GM18498 (cell line): ENCODE results near the gene ARL5C.
"Not testable (repeated sequence)": the region's sequence is repeated elsewhere in the genome, so short reads cannot be mapped to it uniquely, and the experiment has no call there.

Experiments used
- ATAC-seq: cut with Tn5 transposase; IDR thresholded peaks from one replicate; pipeline ENCODE4 v1.9.1; 2021; ENCODE audit warnings: mild to moderate bottlenecking, moderate library complexity; ENCODE audit not compliant: unreplicated experiment

Gene ARL5C

DNA sequence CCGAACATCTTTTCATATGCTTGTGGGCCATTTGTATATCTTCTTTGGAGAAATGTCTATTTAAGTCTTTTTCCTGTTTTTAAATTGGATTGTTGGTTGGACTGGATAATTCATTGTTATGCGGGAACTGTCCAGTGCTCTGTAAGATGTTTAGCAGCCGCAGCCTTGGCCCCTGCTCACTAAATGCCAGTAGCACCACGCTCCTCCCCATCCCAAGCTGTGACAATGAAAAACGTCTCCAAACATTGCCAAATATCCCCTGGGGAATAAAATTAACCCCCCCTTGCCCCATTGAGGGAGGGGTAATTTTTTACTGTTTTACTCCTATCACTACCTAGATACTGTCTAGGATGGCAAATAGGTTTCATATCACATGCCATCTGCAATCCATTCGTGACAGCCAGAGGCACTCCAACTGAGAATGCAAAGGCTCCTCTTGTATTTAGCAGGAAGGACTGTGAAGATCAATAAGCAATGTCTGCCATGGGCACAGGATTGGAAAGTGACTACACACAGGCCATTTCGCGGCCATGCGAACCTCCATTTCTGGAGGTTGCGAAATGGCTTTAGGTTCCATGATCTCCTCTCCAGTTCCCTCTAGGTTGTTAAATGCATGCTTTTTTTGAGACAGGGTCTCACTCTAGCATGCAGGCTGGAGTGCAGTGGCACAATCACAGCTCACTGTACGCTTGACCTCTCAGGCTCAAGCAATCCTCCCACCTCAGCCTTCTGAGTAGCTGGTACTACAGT lies 23.9 kb downstream of the ARL5C start:
- ATAC-seq: no peak

DNA sequence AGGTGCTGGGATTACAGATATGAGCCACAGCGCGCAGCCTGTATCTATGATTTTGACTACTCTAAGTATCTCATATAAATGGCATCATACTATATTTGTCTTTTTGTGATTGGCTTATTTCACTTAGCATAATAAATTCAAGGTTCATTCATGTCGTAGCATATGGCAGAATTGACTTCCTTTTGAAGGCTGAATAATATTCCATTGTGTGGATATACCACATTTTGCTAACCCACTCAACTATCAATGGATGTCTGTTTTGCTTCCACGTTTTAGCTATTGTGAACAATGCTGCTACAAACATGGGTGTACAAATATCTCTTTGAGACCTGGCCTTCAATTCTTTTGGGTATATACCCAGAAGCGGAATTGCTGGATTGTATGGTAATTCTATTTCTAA lies 24.7 kb downstream of the ARL5C start:
- no peak for ATAC-seq

DNA sequence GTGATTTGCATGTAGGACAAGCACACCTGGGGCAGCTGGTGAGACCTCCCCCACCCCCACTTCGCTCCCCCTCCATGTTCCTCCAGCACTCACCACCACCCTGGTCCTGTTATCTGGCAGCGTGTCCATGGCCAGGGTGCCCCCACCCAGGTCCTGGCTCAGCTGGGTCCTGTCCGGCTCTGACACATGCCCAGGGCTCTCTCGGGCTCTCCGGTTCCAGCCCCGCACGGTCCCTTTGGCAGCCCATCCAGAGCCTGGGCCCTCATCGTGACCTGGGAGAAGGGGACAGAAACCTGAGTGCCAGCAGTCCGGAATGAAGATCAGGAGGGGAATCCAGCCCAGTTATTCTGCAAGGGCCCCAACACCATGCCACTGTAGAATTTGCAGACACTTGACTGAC lies 26.4 kb downstream of the ARL5C start:
- no peak for ATAC-seq

DNA sequence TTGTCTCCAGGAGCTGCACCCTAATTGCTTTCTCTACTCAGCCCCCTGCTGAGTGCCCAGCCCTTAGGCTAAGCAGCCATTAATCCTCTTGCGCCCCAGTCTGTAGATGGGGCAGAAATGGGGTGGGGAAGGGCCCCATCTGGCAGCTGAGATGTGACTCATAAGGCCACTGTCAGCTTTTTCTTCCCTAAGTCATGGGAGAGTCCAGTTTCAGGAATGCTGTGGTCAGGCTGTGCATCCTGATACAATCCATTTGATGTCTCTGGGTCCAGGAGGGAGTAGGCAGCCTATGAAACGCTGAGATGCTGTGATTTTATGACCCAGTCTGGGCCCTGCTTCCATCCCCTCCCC lies 26.8 kb downstream of the ARL5C start:
- no peak for ATAC-seq

DNA sequence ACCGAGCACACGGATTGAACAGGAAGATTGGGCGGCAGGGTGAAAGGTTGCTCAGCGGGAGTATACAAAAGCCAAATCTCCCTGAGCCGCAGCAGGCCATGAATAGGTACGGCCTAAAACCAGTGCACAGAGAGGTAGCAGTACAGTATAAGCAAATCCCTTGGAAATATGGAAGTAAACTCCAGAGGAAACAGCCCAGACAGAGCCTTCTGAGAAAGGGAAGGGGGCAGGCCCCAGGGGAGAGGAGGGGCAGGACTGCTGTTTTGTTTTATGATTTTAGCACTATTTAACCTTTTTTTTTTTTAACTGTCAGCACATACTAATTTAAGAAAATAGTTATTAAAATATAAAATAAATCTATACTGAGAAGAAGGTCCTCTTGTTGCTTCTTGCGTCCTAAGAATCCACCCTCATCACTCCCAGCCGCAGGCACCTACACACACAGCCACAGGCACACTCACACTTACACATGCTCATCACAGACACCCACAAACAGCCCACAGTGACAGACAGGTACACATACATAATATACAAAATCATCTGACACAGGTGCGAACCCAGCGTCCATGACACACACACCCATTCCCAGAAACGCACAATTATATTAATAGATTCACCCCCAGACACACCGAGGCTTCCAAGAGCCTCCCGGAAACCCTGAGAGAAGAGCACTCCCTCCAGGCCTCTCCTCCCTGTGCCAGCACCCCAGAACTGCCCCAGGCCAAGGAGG lies 27.4 kb downstream of the ARL5C start:
- no peak for ATAC-seq

DNA sequence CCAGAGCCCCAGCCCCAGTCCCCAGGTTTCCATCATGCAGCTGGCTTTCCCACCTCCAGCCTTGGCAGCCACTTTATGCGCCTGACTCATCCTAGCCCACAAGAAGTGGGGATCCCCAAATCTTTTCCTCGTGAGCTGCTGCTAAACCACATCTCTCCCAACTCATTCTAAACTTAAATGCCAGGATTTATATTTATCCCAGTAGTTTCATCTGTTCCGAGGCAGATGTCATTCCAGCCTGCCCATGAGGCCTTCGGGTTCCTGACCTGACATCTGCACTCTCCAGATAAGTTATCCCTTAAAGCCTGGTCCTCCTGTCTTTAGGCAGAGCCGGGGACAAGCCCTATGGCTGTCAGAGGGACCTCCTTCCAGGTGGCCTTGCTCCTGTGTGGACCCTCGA lies 31.1 kb downstream of the ARL5C start:
- ATAC-seq: no peak

DNA sequence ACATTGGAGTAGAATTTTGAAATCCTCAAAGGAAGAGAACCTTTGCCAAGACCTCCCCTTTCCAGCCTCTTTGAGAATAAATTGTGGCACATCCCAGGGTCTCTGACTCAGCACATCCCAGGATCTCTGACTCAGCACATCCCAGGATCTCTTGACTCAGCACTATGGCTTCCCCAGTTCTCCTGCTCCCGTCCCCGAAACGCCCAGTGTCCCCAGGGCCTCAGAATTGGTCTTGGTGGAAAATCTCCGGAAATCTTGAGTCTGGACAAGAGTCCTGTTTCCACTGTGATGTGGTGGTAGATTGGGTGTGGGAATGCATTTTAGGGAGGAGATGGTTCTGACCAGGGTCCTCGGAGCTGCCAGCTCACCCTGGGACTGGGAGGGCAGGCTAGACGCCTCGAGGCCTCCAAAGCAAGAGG lies 33.8 kb downstream of the ARL5C start:
- no peak for ATAC-seq

DNA sequence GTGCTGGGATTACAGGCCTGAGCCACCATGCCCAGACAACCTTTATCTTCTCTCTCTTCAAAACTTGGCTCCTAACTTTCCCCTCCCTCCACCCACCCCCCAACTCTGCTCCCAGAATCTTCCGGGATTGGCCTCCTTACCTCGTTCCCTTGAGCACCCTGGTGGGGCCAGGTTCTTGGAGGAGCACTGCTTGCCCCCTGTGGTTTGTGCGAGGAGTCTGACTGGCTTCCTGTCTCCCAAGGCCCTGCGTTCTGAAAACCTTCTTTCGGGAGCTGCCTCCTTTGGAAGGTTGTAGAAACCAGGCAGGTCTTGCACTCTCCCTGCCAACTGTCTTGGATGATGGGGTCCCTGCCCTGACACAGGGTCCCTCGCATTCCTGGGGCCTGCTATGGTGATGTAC lies 34.3 kb downstream of the ARL5C start:
- ATAC-seq: no peak

DNA sequence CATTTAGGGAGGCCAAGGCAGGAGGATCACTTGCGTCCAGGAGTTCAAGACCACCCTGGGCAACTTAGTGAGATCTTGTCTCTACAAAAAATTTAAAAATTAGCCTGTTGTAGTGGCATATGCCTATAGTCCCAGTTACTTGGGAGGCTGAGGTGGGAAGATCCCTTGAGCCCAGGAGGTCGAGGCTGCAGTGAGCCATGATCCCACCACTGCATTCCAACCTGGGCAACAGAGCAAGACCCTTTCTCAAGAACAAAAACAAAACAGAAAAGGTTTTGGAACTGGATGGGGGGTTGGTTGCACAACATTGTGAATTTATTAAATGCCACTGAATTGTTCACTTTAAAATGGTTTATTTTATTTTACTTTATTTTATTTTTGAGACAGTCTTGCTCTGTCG lies 35.8 kb downstream of the ARL5C start:
- no peak for ATAC-seq

DNA sequence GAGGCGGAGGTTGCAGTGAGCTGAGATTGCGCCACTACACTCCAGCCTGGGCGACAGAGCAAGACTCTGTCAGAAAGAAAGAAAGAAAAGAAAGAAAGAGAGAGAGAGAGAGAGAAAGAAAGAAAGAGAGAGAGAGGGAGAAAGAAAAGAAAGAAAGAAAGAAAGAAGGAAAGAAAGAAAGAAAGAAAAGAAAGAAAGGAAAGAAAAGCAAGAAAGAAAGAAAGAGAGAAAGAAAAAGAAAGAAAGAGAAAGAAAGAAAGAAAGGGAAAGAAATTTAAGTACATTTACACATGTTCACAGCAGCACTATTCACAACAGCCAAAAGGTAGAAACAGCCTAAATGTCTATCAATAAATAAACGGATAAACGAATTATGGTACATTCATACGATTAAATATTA lies 36.4 kb downstream of the ARL5C start:
- not testable (repeated sequence) for ATAC-seq

DNA sequence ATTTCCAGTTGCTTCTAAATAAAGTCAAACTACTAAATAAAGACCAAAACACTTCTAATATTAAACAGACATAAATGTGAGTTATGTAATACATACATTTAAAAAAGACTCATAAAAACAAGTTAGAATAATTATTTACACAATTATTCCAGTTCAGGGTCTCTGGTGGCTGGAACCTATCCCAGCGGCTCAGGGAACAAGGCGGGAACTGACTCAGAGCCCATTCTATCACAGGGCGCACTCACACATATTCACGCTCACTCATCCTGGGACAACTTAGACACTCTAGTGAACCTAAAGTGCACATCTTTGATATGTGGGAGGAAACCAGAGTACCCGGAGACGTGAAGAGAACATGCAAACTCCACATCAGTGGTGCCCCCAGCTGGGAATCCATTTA lies 39.5 kb downstream of the ARL5C start:
- ATAC-seq: no peak

DNA sequence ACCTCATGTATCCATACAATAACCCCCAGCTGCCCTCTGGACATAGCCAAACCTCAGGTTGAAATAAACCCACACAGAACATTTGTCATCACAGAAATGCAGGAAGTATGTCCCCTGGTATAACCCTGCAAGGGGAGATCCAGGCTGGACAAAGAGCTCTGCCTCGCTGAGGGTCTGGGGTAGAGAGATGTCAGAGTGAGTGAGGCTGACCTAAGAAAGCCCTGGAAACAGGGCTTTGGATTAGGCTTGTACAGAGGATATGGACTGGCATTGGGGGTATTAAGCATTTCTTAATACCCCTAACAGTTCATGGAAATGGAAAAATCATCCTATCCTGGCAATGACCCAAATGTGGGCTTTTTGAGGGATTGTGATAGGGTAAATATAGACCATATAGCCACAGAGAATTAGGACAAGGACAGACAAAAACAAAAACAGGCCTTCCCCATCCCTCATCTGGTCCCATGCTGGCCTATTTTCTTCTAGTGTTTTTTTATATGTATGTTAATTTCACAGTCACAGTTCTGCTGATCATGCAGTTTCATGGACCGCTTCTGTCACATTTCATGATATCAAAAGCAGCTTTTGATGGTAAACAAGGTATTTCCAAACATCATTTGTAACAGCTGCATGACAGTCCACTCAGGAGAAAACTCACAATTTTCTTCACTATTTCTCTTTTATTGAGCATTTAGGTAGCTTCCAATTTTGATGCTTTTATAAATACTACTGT lies 40.7 kb downstream of the ARL5C start:
- no peak for ATAC-seq

DNA sequence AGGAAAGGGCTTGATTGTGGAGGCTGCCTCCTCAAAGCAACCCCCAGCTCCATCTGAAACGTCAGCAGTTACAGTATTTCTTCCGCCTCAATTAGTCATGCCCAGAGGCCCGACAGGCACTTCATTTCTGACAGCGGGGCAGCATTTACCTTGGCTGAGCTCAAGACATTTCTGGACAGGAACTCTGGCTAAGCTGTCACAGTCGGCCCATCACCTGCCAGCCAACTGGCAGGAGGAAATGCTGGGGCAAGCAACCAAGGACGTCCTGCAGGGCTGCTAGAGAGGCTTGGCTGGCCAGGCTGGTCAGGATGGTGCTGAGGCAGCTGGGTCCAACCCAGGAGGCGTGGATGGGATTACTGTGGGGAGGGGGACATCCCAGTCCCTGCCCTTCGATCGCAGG lies 42.3 kb downstream of the ARL5C start:
- ATAC-seq: no peak

DNA sequence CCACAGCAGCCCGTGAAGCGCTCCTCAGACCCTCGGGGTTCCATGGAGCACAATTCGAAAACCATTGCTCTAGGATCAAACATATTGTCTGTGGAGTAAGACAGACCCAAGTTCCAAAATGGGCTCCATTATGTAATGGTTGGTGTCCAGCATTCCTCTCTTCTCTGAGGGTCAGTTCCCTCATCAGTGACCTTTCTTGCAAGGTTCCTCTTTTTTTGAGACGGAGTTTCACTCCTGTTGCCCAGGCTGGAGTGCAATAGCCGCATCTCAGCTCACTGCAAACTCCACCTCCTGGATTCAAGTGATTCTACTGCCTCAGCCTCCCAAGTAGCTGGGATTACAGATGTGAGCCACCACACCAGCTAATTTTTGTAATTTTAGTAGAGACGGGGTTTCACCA lies 43.0 kb downstream of the ARL5C start:
- no peak for ATAC-seq

DNA sequence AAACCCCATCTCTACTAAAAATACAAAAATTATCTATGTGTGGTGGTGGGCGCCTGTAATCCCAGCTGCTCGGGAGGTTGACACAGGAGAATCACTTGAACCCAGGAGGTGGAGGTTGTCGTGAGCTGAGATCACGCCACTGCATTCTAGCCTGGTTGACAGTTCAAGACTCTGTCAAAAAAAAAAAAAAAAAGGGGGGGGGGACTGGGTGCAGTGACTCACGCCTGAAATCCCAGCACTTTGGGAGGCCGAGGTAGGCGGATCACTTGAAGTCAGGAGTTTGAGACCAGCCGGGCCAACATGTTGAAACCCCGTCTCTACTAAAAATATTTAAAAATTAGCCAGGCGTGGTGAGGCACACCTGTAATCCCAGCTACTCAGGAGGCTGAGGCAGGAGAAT lies 44.0 kb downstream of the ARL5C start:
- not testable (repeated sequence) for ATAC-seq

DNA sequence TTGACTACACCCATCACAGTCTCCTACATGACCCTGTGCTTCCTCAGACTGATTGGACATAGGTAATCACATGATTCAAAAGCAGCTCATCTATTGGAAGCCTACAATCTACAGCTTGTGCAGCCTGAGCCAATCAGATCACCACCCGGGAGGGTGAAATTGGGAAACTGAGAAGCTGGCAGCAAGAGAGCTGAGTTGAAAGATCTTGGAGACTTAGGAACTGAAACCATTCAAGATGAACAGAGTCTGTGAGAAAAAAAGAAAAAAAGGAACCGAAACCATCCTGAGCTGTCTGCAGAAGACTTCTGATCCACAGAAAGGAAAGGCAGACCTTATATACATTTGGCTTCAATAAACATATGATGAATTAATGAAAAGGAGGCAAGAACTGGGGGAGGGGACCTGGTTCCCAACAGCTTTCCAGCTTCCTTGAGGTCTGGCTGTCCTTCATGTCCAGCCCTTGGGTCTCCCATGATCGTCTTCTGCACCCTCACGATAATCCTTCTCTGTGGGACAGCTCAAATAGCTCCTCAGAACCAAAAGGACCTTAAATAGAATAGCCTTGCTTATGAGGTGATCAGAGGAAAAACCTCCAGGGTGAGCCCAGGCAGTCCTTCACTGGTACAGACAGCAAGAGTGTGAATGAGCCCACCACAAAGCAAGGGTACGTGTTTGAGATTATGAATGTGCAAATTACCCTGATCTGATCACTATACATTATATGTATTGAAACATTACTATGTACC lies 47.1 kb downstream of the ARL5C start:
- no peak for ATAC-seq

DNA sequence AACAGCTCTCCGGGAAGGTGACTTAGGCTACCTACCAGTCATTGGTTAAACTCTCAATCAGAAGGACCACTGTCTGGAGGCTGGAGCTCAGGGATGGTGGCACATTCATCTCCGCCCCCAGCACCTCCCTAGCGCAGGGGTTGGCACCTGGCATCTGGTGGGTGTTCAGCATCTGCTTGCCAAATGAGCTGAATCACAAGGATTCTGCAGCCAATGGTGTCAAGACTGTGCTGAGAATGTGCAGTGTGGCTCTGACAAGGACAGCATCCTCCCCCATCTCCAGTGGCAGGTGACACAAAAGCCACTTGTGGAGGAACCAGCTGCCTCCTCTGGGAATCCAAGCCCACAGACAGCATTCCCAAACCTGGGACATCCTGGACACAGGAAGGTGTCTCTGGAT lies 49.7 kb downstream of the ARL5C start:
- no peak for ATAC-seq

DNA sequence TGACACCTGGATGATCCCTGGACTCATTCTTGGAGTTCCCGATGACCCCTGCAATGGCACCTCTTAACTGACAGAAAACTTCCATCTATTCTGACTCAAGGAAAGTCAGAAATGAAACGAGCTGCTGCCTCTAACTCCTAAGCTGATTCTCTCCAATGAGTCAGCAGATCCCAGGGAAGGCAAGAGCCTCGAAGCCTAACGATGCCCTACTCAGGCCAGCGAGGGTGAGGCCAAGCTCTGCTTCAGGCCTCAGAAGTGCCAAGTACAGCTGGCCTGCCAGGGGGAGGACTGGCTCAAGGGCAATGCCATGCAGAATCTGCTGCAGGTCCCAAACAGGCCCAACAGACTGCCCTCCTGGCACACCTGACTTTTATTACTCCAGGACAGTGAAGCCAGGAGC lies 50.8 kb downstream of the ARL5C start:
- ATAC-seq: no peak

DNA sequence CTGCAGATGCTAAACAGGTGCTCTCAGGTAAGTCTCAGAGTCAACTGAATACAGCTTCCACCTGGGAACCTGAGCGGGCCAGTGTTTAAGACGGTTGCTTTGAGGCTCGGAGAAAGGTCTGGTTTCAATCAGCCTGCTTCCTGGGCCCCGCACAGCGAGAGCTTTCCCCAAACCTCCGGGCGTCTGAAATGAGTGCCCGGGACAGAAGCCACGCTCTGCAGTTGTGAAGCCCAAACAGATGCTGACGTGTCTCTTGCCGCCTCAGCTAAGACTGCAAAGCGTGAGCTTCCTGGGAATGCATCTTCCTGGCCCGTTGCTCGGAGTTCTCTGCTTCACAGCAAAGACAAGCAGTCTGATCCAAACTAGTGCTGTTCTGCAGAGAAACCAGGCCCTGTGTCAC lies 51.2 kb downstream of the ARL5C start:
- ATAC-seq: no peak

DNA sequence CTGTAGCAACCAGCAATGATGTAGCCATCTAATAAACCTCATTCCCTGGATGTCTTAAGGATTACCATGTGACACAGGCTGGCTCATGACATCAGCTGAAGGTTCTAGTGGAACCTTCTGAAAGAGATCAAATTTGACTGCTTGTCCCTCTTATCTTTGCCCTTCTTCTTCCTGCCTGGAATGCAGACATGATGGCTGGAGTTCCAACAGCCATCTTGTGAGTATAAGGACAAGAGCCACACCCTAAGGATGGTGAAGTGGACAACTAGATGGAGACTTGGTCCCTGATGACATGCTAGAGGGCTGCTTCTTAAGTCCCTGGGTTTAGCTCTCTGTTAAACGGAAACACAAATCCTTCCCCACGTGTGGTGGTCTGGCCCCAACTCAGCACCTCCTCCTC lies 52.1 kb downstream of the ARL5C start:
- ATAC-seq: no peak

DNA sequence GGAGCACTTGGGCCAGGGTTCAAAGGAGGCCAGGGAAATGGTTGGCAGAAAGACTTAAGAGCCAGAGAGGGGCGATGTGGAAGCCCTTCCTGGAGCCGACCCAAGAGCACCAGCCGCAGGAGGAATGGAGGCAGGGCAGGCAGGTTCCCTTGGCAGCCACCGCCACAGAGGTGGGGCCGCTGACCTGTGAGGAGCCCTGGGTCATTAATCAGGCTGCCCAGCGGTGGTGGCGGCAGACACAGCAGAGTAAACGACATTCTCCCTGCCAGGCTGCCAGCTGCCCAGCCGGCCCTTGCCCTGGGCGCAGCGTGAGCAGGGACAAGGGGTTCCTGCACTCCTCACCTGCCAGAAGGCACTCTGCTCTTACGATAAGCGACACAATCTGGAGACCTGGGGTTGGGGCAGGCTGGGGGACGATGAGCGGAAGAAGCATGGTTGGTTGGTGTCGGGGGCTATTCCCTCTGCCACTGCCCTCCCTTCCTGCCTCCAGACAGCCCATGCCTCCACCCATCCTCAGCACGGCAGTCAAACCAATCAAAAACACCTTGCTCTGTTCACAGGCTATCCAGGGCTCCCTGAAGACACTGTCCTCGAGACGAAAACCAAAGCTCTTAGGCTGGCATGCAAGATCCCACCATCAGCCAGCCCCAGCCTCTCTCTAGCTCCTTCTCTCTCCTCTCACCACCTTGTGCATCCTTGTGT lies 55.4 kb downstream of the ARL5C start:
- ATAC-seq: no peak
